Osteocyte (in vitro differentiated cells): ENCODE data around the gene LRFN2. TPM values are rescaled to one million over a fixed set of nuclear protein-coding genes. Genes with fewer than 3 reads are reported as not detected.

ENCODE experiments used
- DNase-seq: peaks from one replicate; pipeline ENCODE4 v3.0.0; 2021; ENCODE audit warnings: mixed read lengths; ENCODE audit not compliant: unreplicated experiment; ENCODE audit errors: extremely low spot score
- H3K27ac Mint-ChIP-seq: one replicate; pipeline ENCODE4 v1.8.0; 2021; ENCODE audit warnings: mild to moderate bottlenecking, mixed read lengths; ENCODE audit not compliant: unreplicated experiment
- H3K27me3 Mint-ChIP-seq: one replicate; pipeline ENCODE4 v1.8.0; 2021; ENCODE audit warnings: mixed read lengths; ENCODE audit not compliant: unreplicated experiment
- H3K36me3 Mint-ChIP-seq: one replicate; pipeline ENCODE4 v1.8.0; 2021; ENCODE audit warnings: mixed read lengths; ENCODE audit not compliant: unreplicated experiment
- H3K4me1 Mint-ChIP-seq: one replicate; pipeline ENCODE4 v1.8.0; 2021; ENCODE audit warnings: mixed read lengths; ENCODE audit not compliant: unreplicated experiment
- H3K4me3 Mint-ChIP-seq: one replicate; pipeline ENCODE4 v1.8.0; 2021; ENCODE audit warnings: mild to moderate bottlenecking, moderate library complexity, mixed read lengths; ENCODE audit not compliant: unreplicated experiment
- H3K9me3 Mint-ChIP-seq: one replicate; pipeline ENCODE4 v1.8.0; 2021; ENCODE audit warnings: mixed read lengths; ENCODE audit not compliant: unreplicated experiment
- total RNA-seq: library from RNA; stranded (reverse); gene quantifications from 2 replicates; pipeline ENCODE4 v1.2.1, GENCODE V29; 2021
- TF ChIP-seq, protein P1 (sequence below): fragments of 200-600 bp; sonication (generic); IDR thresholded peaks from 2 replicates; pipeline ENCODE4 v1.5.0; 2021; ENCODE audit warnings: antibody characterized with exemption, mild to moderate bottlenecking, moderate library complexity

Gene LRFN2
- total RNA-seq, 1 donor from 2014 or later: not detected

DNA sequence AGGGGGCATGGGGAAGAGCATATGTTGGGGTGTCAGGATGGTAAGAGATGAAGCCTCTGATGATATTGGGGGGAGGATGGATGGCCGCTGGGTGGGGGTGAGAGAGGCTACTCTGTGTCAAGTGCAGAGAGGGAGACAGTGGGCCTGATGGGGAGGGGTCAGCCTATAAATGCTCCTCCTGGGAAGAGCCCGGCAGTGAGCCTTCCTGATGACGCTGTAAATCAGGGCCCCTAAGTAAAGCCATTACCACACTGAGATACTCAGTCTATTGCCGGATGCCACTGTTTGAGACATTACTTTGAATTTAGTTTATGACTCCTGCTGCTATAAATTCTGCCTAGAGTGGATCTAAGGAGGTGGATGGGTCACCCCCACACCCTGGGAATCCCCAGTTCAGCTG, 28.1 kb downstream of the LRFN2 start:
- peaks cover 2% of the 10 kb centered on the region for H3K27me3 Mint-ChIP-seq
- no peak for DNase-seq
- no peaks in the 10 kb centered on the region for H3K9me3 Mint-ChIP-seq

GRCh38 chr6:40558102-40558501, 29.1 kb downstream of the LRFN2 start:
- Mint-ChIP-seq H3K27ac (no peak overlapping the region), H3K9me3 (no peaks in the 10 kb centered on the region)

More for the DNA sequence above, 28.1 kb downstream of the LRFN2 start:
- Mint-ChIP-seq H3K36me3 (no peaks in the 10 kb centered on the region), H3K4me1 (no peaks in the 10 kb centered on the region), H3K4me3 (no peak overlapping the region), H3K27ac (no peak overlapping the region)
- TF ChIP-seq, protein P1, sequence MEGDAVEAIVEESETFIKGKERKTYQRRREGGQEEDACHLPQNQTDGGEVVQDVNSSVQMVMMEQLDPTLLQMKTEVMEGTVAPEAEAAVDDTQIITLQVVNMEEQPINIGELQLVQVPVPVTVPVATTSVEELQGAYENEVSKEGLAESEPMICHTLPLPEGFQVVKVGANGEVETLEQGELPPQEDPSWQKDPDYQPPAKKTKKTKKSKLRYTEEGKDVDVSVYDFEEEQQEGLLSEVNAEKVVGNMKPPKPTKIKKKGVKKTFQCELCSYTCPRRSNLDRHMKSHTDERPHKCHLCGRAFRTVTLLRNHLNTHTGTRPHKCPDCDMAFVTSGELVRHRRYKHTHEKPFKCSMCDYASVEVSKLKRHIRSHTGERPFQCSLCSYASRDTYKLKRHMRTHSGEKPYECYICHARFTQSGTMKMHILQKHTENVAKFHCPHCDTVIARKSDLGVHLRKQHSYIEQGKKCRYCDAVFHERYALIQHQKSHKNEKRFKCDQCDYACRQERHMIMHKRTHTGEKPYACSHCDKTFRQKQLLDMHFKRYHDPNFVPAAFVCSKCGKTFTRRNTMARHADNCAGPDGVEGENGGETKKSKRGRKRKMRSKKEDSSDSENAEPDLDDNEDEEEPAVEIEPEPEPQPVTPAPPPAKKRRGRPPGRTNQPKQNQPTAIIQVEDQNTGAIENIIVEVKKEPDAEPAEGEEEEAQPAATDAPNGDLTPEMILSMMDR: no peak

GRCh38 chr6:40556881-40557280, 30.3 kb downstream of the LRFN2 start:
- no peaks in the 10 kb centered on the region for H3K4me1 Mint-ChIP-seq
- H3K9me3 Mint-ChIP-seq: no peaks in the 10 kb centered on the region
- TF ChIP-seq, protein P1: no peak
- no peak for DNase-seq
- H3K27me3 Mint-ChIP-seq: peaks cover 10% of the 10 kb centered on the region
- no peak overlapping the region for H3K4me3 Mint-ChIP-seq
- no peak overlapping the region for H3K27ac Mint-ChIP-seq
- H3K36me3 Mint-ChIP-seq: no peaks in the 10 kb centered on the region

More at GRCh38 chr6:40558102-40558501, 29.1 kb downstream of the LRFN2 start:
- no peaks in the 10 kb centered on the region for H3K4me1 Mint-ChIP-seq
- H3K36me3 Mint-ChIP-seq: no peaks in the 10 kb centered on the region
- DNase-seq: no peak
- peaks cover 6% of the 10 kb centered on the region for H3K27me3 Mint-ChIP-seq
- H3K4me3 Mint-ChIP-seq: no peak overlapping the region
- TF ChIP-seq, protein P1: no peak

DNA sequence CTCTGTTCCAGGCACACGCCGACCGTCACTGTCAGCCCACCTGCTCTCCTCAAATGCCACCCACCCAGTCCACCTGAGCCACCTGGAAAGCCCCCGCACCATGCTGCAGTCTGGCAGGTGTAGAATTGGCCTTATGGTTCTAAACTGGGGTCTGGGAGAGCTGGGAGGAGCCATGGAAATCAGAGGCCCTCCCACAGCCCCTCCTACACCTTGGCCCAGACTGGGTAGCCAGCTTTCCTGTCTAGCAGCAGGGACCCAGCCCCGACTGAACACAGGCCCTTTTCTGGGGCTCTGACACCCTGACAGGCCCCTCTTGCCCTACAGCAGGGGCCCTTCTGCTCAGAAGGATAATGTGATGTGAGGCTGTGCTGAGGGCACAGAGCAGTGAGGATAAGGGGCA, 31.1 kb downstream of the LRFN2 start:
- Mint-ChIP-seq H3K9me3 (no peaks in the 10 kb centered on the region), H3K4me3 (no peak overlapping the region), H3K27me3 (peaks cover 11% of the 10 kb centered on the region), H3K27ac (no peak overlapping the region), H3K4me1 (no peaks in the 10 kb centered on the region), H3K36me3 (no peaks in the 10 kb centered on the region)
- TF ChIP-seq, protein P1: no peak
- DNase-seq: no peak

- Mint-ChIP-seq H3K9me3 (no peaks in the 10 kb centered on the region), H3K4me1 (no peaks in the 10 kb centered on the region), H3K27ac (no peak overlapping the region), H3K36me3 (no peaks in the 10 kb centered on the region), H3K27me3 (peaks cover 11% of the 10 kb centered on the region), H3K4me3 (no peak overlapping the region)
- DNase-seq: no peak
- TF ChIP-seq, protein P1: no peak
Observed at GRCh38 chr6:40555092-40555491, 32.1 kb downstream of the LRFN2 start.
